SK-N-SH (cell line): ENCODE measurements around the gene NEU3. TPM values are rescaled to one million over a fixed set of nuclear protein-coding genes. Genes with fewer than 3 reads are reported as not detected.

Experiments
- CTCF ChIA-PET: fragments of 300-600, 350-600 bp; formaldehyde crosslinking; extraction: SDS; loops from one replicate; lab custom pipeline; 2021; lab: Yijun Ruan, JAX
- POLR2A ChIA-PET: fragments of 350-600 bp; sonication (Branson Sonifier 250); formaldehyde crosslinking; extraction: SDS; loops from one replicate; lab custom pipeline; 2020; ENCODE audit warnings: antibody characterized with exemption, inconsistent platforms; lab: Yijun Ruan, JAX
- DNase-seq: peaks from one replicate; pipeline ENCODE4 v3.0.0; 2012
- H2AFZ ChIP-seq: fragments of 200-600 bp; sonication (generic); 2 replicates; pipeline ENCODE4 v1.8.1; 2016; ENCODE audit warnings: antibody characterized with exemption, mild to moderate bottlenecking, low read depth
- H3F3A ChIP-seq: fragments of 200-600 bp; sonication (generic); replicated peaks from 2 replicates; pipeline ENCODE3; 2016; ENCODE audit warnings: antibody characterized with exemption, mild to moderate bottlenecking; ENCODE audit not compliant: insufficient read depth
- H3K27ac ChIP-seq, 2 experiments: fragments of 200-500 bp in 1 of 2; fragments of 200-600 bp in 1 of 2; sonication (Bioruptor generic) in 1 of 2; sonication (generic), shearing (Covaris generic) in 1 of 2; 2 replicates each; pipeline versions ENCODE4 v1.5.1 to v1.6.1; 2014 to 2016; ENCODE audit warnings: low read depth in 2 of 2, inconsistent platforms in 1 of 2, low read length in 1 of 2, mild to moderate bottlenecking in 1 of 2, mixed read lengths in 1 of 2
- H3K27me3 ChIP-seq: fragments of 200-600 bp; sonication (generic), shearing (Covaris generic); 2 replicates; pipeline ENCODE4 v1.6.1; 2016; ENCODE audit warnings: mixed run types; ENCODE audit not compliant: insufficient read depth
- H3K36me3 ChIP-seq, 2 experiments: fragments of 200-500 bp in 1 of 2; fragments of 200-600 bp in 1 of 2; sonication (Bioruptor generic) in 1 of 2; sonication (generic) in 1 of 2; replicated peaks in 1 of 2; 2 replicates each; pipeline versions ENCODE3 to v1.5.1; 2014 to 2016; ENCODE audit warnings: low read length in 1 of 2, mild to moderate bottlenecking in 1 of 2; ENCODE audit not compliant: insufficient read depth in 2 of 2, control insufficient read depth in 1 of 2
- H3K4me1 ChIP-seq, 2 experiments: fragments of 200-500 bp in 1 of 2; fragments of 200-600 bp in 1 of 2; sonication (Bioruptor generic) in 1 of 2; sonication (generic), shearing (Covaris generic) in 1 of 2; 2 replicates each; pipeline versions ENCODE4 v1.5.1 to v1.6.1; 2014 to 2016; ENCODE audit warnings: low read depth in 1 of 2, low read length in 1 of 2, mixed run types in 1 of 2; ENCODE audit not compliant: insufficient read depth in 2 of 2, control insufficient read depth in 1 of 2
- H3K4me2 ChIP-seq: fragments of 200-600 bp; sonication (generic), shearing (Covaris generic); 2 replicates; pipeline ENCODE4 v1.6.1; 2017; ENCODE audit warnings: mixed run types
- H3K4me3 ChIP-seq, 2 experiments: fragments of 200-500 bp in 1 of 2; fragments of 200-600 bp in 1 of 2; sonication (Bioruptor generic) in 1 of 2; sonication (generic), shearing (Covaris generic) in 1 of 2; 2 replicates each; pipeline versions ENCODE4 v1.5.1 to v1.8.1; 2014 to 2016; ENCODE audit warnings: low read depth in 2 of 2, inconsistent platforms in 1 of 2, low read length in 1 of 2, mild to moderate bottlenecking in 1 of 2, mixed read lengths in 1 of 2, moderate library complexity in 1 of 2
- H3K79me2 ChIP-seq: fragments of 200-600 bp; sonication (generic); 2 replicates; pipeline ENCODE4 v1.8.1; 2017; ENCODE audit warnings: mild to moderate bottlenecking; ENCODE audit not compliant: insufficient read depth
- H3K9ac ChIP-seq: fragments of 200-600 bp; sonication (generic); 2 replicates; pipeline ENCODE4 v1.6.1; 2017; ENCODE audit warnings: mixed run types
- H3K9me2 ChIP-seq: fragments of 200-600 bp; sonication (generic); 2 replicates; pipeline ENCODE4 v1.6.1; 2017; ENCODE audit warnings: mixed run types
- H3K9me3 ChIP-seq: fragments of 200-600 bp; sonication (generic); 2 replicates; pipeline ENCODE4 v1.6.1; 2017; ENCODE audit warnings: mixed run types, mild to moderate bottlenecking, moderate library complexity
- H4K20me1 ChIP-seq: fragments of 200-600 bp; sonication (generic); 2 replicates; pipeline ENCODE4 v1.6.1; 2017; ENCODE audit warnings: mild to moderate bottlenecking, mixed run types; ENCODE audit not compliant: insufficient read depth
- CHD2 ChIP-seq: fragments of 150-350 bp; IDR thresholded peaks from 2 replicates; pipeline ENCODE4 v1.6.1; 2018; ENCODE audit warnings: low read length; ENCODE audit not compliant: partially characterized antibody
- ELF1 ChIP-seq: IDR thresholded peaks from 2 replicates; pipeline ENCODE4 v1.4.0; 2012
- EZH2phosphoT487 ChIP-seq: fragments of 200-600 bp; sonication (generic); IDR thresholded peaks from 2 replicates; pipeline ENCODE4 v1.6.1; 2017; ENCODE audit warnings: low read depth, mixed run types, mild to moderate bottlenecking, antibody characterized with exemption, moderate library complexity, borderline replicate concordance
- FOSL2 ChIP-seq: IDR thresholded peaks from 2 replicates; pipeline ENCODE4 v1.4.0; 2012; ENCODE audit warnings: low read depth, mild to moderate bottlenecking, moderate library complexity, borderline replicate concordance
- FOXM1 ChIP-seq: IDR thresholded peaks from 2 replicates; pipeline ENCODE4 v1.4.0; 2012; ENCODE audit warnings: low read depth, mild to moderate bottlenecking
- GABPA ChIP-seq: IDR thresholded peaks from 2 replicates; pipeline ENCODE4 v1.4.0; 2012; ENCODE audit warnings: low read depth, mild to moderate bottlenecking
- GATA2 ChIP-seq: sonication (generic); formaldehyde crosslinking; IDR thresholded peaks from 2 replicates; pipeline ENCODE4 v1.5.0; 2020; ENCODE audit warnings: mild to moderate bottlenecking, missing genetic modification reagents
- JUND ChIP-seq: IDR thresholded peaks from 2 replicates; pipeline ENCODE4 v1.4.0; 2012
- MAX ChIP-seq: IDR thresholded peaks from 2 replicates; pipeline ENCODE4 v1.4.0; 2012; ENCODE audit warnings: low read depth
- MEF2A ChIP-seq: IDR thresholded peaks from 2 replicates; pipeline ENCODE4 v1.4.0; 2012; ENCODE audit warnings: low read depth, borderline replicate concordance
- MXI1 ChIP-seq: IDR thresholded peaks from 2 replicates; pipeline ENCODE4 v1.6.1; 2012; ENCODE audit warnings: mild to moderate bottlenecking, low read depth, low read length, improper control_type of control experiment
- POLR2AphosphoS5 ChIP-seq: IDR thresholded peaks from 2 replicates; pipeline ENCODE4 v1.6.1; 2012; ENCODE audit warnings: low read depth, low read length
- RCOR1 ChIP-seq: fragments of 150-350 bp; IDR thresholded peaks from 2 replicates; pipeline ENCODE4 v1.6.1; 2017; ENCODE audit warnings: antibody characterized with exemption, low read length
- REST ChIP-seq: IDR thresholded peaks from 2 replicates; pipeline ENCODE4 v1.6.1; 2012; ENCODE audit warnings: mild to moderate bottlenecking, low read depth, low read length, moderate library complexity
- RFX5 ChIP-seq: IDR thresholded peaks from 2 replicates; pipeline ENCODE4 v1.6.1; 2012; ENCODE audit warnings: mild to moderate bottlenecking, improper control_type of control experiment, low read length
- RXRA ChIP-seq: IDR thresholded peaks from 2 replicates; pipeline ENCODE4 v1.4.0; 2012; ENCODE audit warnings: low read depth, mild to moderate bottlenecking, borderline replicate concordance
- SIN3A ChIP-seq: IDR thresholded peaks from 2 replicates; pipeline ENCODE4 v1.6.1; 2012; ENCODE audit warnings: low read depth, mild to moderate bottlenecking, low read length, moderate library complexity, borderline replicate concordance
- SMC3 ChIP-seq: IDR thresholded peaks from 2 replicates; pipeline ENCODE4 v1.6.1; 2012; ENCODE audit warnings: low read depth, low read length, improper control_type of control experiment
- TAF1 ChIP-seq: IDR thresholded peaks from 2 replicates; pipeline ENCODE4 v1.6.1; 2012; ENCODE audit warnings: low read depth, mild to moderate bottlenecking, low read length, moderate library complexity, borderline replicate concordance
- TCF12 ChIP-seq: IDR thresholded peaks from 2 replicates; pipeline ENCODE4 v1.4.0; 2012
- TEAD4 ChIP-seq: IDR thresholded peaks from 2 replicates; pipeline ENCODE4 v1.4.0; 2012; ENCODE audit warnings: mild to moderate bottlenecking, borderline replicate concordance; ENCODE audit not compliant: insufficient read depth
- USF1 ChIP-seq: IDR thresholded peaks from 2 replicates; pipeline ENCODE4 v1.4.0; 2012; ENCODE audit warnings: low read depth, borderline replicate concordance
- YY1 ChIP-seq: IDR thresholded peaks from 2 replicates; pipeline ENCODE4 v1.4.0; 2012; ENCODE audit warnings: low read depth, mild to moderate bottlenecking
- WGBS: methylation state at CpG from one replicate; pipeline ENCODE4 v1.1.6; 2017; ENCODE audit warnings: low lambda C conversion rate; 5-methylcytosine and 5-hydroxymethylcytosine counted together
- polyA plus RNA-seq, 3 experiments: library from polyadenylated mRNA; depleted of rRNA; stranded (reverse); fragments of >200 nt; gene quantifications; 2 replicates each; pipeline ENCODE4 v1.2.3, GENCODE V29; 2012

Gene NEU3
- 5.7 and 8.6 TPM in 2 replicates for polyA plus RNA-seq (2012; rRNA removed)
- polyA plus RNA-seq (2012; cell fraction: cytosol; rRNA removed), result 2.8 and 4.6 TPM in 2 replicates
- polyA plus RNA-seq (2012; cell fraction: nucleus; rRNA removed), result 17.5 and 24.2 TPM in 2 replicates

GRCh38 chr11:74988541-74989259, at the start of gene NEU3:
TSS of gene NEU3 (plus strand) at chr11:74988933. CDS start at chr11:74989061, 128 bp downstream.
- ChIA-PET CTCF (interaction anchor here (1.0 to 1.6 kb wide), 8 partner anchors 30 to 260 kb away, joined by 3 to 8 read pairs (median 5); no protein-coding TSS in a partner anchor), POLR2A (interaction anchor here (0.8 to 1.4 kb wide), 3 partner anchors 22 to 60 kb away, joined by 3 to 9 read pairs (median 7); partner anchors contain the start of genes SPCS2 and XRRA1)
- Histone ChIP-seq H3K27me3 (no peaks in the 10 kb centered on the region), H3K36me3 (no peaks in the 10 kb centered on the region), H3K4me3 (peak within 1 kb of the TSS; percentile 90 to 94), H3K4me2 (peak within 1 kb of the TSS; percentile 98), H2AFZ (peak within 1 kb of the TSS; percentile 94), H3K9ac (peak within 1 kb of the TSS; percentile 88), H3K9me3 (no peaks in the 10 kb centered on the region), H3K27ac (peak within 1 kb of the TSS; percentile 57 to 75), H4K20me1 (no peaks in the 10 kb centered on the region), H3F3A (peaks cover 14% of the 10 kb centered on the region), H3K79me2 (peaks cover 12% of the 10 kb centered on the region; the same call in 1 of the 2 replicates), H3K9me2 (no peaks in the 10 kb centered on the region), H3K4me1 (peaks cover 0 to 10% of the 10 kb centered on the region in 2 experiments; a peak in 2 of 4 replicates)
- peak; percentile 89 for DNase-seq
- TF ChIP-seq MAX (peak; percentile 13; the same call in 1 of the 2 replicates), MXI1 (peak; percentile 75; the same call in 1 of the 2 replicates), RFX5 (0 out of 2 replicates have a peak, but pooled peaks have one; percentile 9), EZH2phosphoT487 (no peak), MEF2A (no peak), ELF1 (peak; percentile 41), GATA2 (no peak), TEAD4 (no peak), TAF1 (peak; percentile 85), POLR2AphosphoS5 (peak; percentile 86; the same call in 1 of the 2 replicates), CHD2 (peak; percentile 9), RXRA (no peak), JUND (no peak), SMC3 (no peak), TCF12 (no peak), RCOR1 (no peak), SIN3A (peak; percentile 67; the same call in 1 of the 2 replicates), YY1 (no peak), GABPA (peak; percentile 55)
- WGBS, result 2% methylated on average over 39 of the region's 46 CpGs

- Histone ChIP-seq H3K9me3 (no peaks in the 10 kb centered on the region), H3K4me1 (peaks cover 4 to 31% of the 10 kb centered on the region in 2 experiments), H3K4me3 (no peak overlapping the region), H3K9me2 (no peaks in the 10 kb centered on the region), H3F3A (peaks cover 40% of the 10 kb centered on the region), H2AFZ (no peak overlapping the region), H3K27me3 (no peaks in the 10 kb centered on the region), H3K9ac (no peak overlapping the region), H4K20me1 (no peaks in the 10 kb centered on the region), H3K36me3 (peaks cover 47 to 51% of the 10 kb centered on the region in 2 experiments), H3K27ac (no peak overlapping the region), H3K79me2 (peaks cover 43% of the 10 kb centered on the region), H3K4me2 (no peak overlapping the region)
- DNase-seq, result no peak
- ChIA-PET CTCF (interaction anchor here (1.4 to 4.6 kb wide), 4 partner anchors 12 to 307 kb away, joined by 3 to 42 read pairs (median 10); no protein-coding TSS in a partner anchor), POLR2A (no interaction called here)
- TF ChIP-seq RCOR1, result no peak
- TF ChIP-seq GABPA, result no peak
- no peak for TF ChIP-seq REST
- no peak for TF ChIP-seq FOXM1
- no peak for TF ChIP-seq USF1
- no peak for TF ChIP-seq TAF1
- no peak for TF ChIP-seq MEF2A
- TF ChIP-seq FOSL2, result no peak
- no peak for TF ChIP-seq RXRA
- TF ChIP-seq MAX, result no peak
Observed at GRCh38 chr11:74941492-74941891, 47.2 kb upstream of the NEU3 start.
